Aorta (tissue), 5 donors: ENCODE results near the gene ZNF346. TPM values are rescaled to one million over a fixed set of nuclear protein-coding genes. Genes with fewer than 3 reads are reported as not detected.

Experiments
- ATAC-seq: fragments of 200-7000 bp; cut with Tn5 transposase; one replicate; pipeline ENCODE4 v1.9.1; 2022; ENCODE audit warnings: moderate library complexity; ENCODE audit not compliant: low FRiP score
- DNase-seq, 2 donors: peaks; one replicate each; pipeline ENCODE4 v3.0.0-alpha.2; 2020
- H3K27ac ChIP-seq, 2 donors: one replicate each; pipeline ENCODE4 v1.5.1; 2013; ENCODE audit warnings: low read length in 2 of 2, mild to moderate bottlenecking in 2 of 2, moderate library complexity in 2 of 2, control low read depth in 1 of 2, inconsistent platforms in 1 of 2, low read depth in 1 of 2
- H3K27me3 ChIP-seq, 2 donors: one replicate each; pipeline ENCODE4 v1.6.1; 2013; ENCODE audit warnings: control low read depth in 1 of 2, low read length in 1 of 2, mild to moderate bottlenecking in 1 of 2, moderate library complexity in 1 of 2; ENCODE audit not compliant: insufficient read depth in 2 of 2, control insufficient read depth in 1 of 2
- H3K36me3 ChIP-seq, 2 donors: one replicate each; pipeline ENCODE4 v1.6.1; 2013; ENCODE audit warnings: control low read depth in 1 of 2, low read length in 1 of 2, mild to moderate bottlenecking in 1 of 2; ENCODE audit not compliant: insufficient read depth in 2 of 2, control insufficient read depth in 1 of 2
- H3K4me1 ChIP-seq, 2 donors: one replicate each; pipeline ENCODE4 v1.6.1; 2013; ENCODE audit warnings: low read length in 2 of 2, control low read depth in 1 of 2, mild to moderate bottlenecking in 1 of 2, moderate library complexity in 1 of 2; ENCODE audit not compliant: insufficient read depth in 2 of 2, control insufficient read depth in 1 of 2
- H3K4me3 ChIP-seq, 2 donors: one replicate each; pipeline ENCODE4 v1.5.1; 2013; ENCODE audit warnings: low read length in 2 of 2, control low read depth in 1 of 2, mild to moderate bottlenecking in 1 of 2
- H3K9me3 ChIP-seq: one replicate; pipeline ENCODE4 v1.6.1; 2013; ENCODE audit warnings: mild to moderate bottlenecking, low read length; ENCODE audit not compliant: control insufficient read depth
- WGBS, 2 donors: extraction: QIAGEN DNeasy Blood & Tissue Kit; methylation state at CpG; one replicate each; pipeline ENCODE4 v1.1.7; 2013; 5-methylcytosine and 5-hydroxymethylcytosine counted together
- intact Hi-C, 2 donors: fragments of 100-400 bp; cut with DNase I; formaldehyde crosslinking; loops; one replicate each; pipeline versions ENCODE4 v1.14.2 to v1.15.0; 2022
- polyA plus RNA-seq, 2 donors: library from polyadenylated mRNA; stranded (reverse); fragments of 200-250 nt; gene quantifications; one replicate each; pipeline ENCODE4 v1.2.3, GENCODE V29; 2013
- total RNA-seq, 2 donors: library from RNA; stranded (reverse); fragmentation: NEBNext Ultra II Directional; extraction: Animal tissue kit (Norgen Biotek cat#: 25700); gene quantifications; one replicate each; pipeline ENCODE4 v1.2.1, GENCODE V29; 2021
- donor health status: healthy with polysubstance abuse.
- donor health status: Bipolar disorder and iron deficiency.
- donor health status: DM: no; HTN: no; CAD: no.
- donor health status: DM: no; HTN: no; CAD: no.
- donor health status: DM: yes; HTN: yes; CAD: no.

The ZNF346 gene
- total and polyA plus RNA-seq, 4 donors, result 2.1 to 25.7 (median 12.1) TPM

DNA sequence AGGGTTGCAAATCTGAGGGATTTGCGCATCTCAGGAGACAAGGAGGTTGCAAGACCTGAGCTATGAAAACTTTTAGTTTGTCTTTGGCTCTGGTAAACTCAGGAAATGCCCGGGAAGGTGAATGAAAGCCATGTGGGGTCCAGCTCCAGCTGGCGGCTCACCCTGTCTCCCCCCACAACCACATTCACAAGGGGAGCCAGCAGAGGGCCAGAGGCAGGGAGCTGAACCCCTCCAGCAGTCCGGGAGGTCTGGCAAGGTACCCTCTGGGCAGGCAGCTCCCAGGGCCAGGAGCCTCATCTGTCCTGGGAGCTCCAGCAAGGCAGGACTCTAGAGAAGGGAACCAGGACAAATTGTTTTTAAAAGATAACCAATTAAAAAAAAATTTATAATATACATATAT lies 61.7 kb downstream of the ZNF346 start:
- Histone ChIP-seq H3K27ac (no peak overlapping the region), H3K27me3 (no peaks in the 10 kb centered on the region), H3K4me1 (no peaks in the 10 kb centered on the region), H3K36me3 (no peaks in the 10 kb centered on the region), H3K9me3 (no peaks in the 10 kb centered on the region), H3K4me3 (no peak overlapping the region)
- no peak for ATAC-seq
- WGBS, 2 donors, result 36 to 40% methylated on average over 4 of the region's 4 CpGs
- intact Hi-C loops, result no loop called here
- no peak for DNase-seq

DNA sequence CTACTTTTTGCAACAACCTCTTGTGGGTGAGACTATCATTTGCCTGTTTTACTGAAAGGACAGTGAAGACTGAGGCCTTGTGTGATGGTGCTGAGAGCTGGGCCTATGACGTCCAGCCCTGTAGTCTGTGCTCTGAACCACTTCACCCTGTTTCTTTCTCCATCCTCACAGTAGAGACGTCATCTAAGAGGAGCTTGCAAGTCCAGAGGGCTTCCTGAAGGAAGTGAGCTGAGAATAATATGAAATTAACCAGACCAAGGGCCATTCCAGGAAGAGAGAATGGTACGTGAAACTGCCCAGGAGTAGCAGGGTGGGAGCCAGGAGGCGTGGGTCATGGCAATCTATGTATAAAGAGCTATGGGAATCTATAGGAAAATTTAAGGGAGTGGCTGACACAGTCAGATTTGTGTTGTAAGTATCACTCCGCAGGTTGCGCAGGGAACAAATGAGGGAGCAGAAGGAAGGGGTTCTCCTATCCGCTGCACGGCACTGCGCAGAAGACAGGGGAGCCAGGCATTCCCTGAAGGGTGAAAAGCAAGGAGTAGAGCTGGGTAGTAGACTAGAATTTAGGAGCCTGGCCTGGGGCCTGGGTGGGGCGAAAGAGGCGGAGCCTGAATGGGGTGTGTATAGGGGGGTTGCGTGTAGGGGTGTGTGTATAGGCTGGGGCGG lies 63.6 kb downstream of the ZNF346 start:
- H3K4me3 ChIP-seq, result no peak overlapping the region
- intact Hi-C loops, result no loop called here
- H3K4me1 ChIP-seq, result no peaks in the 10 kb centered on the region
- 45 to 47% methylated on average over 13 of the region's 13 CpGs for WGBS, 2 donors
- no peaks in the 10 kb centered on the region for H3K9me3 ChIP-seq
- DNase-seq (no peak), ATAC-seq (peak; percentile 8)
- no peak overlapping the region for H3K27ac ChIP-seq
- no peaks in the 10 kb centered on the region for H3K27me3 ChIP-seq
- no peaks in the 10 kb centered on the region for H3K36me3 ChIP-seq

DNA sequence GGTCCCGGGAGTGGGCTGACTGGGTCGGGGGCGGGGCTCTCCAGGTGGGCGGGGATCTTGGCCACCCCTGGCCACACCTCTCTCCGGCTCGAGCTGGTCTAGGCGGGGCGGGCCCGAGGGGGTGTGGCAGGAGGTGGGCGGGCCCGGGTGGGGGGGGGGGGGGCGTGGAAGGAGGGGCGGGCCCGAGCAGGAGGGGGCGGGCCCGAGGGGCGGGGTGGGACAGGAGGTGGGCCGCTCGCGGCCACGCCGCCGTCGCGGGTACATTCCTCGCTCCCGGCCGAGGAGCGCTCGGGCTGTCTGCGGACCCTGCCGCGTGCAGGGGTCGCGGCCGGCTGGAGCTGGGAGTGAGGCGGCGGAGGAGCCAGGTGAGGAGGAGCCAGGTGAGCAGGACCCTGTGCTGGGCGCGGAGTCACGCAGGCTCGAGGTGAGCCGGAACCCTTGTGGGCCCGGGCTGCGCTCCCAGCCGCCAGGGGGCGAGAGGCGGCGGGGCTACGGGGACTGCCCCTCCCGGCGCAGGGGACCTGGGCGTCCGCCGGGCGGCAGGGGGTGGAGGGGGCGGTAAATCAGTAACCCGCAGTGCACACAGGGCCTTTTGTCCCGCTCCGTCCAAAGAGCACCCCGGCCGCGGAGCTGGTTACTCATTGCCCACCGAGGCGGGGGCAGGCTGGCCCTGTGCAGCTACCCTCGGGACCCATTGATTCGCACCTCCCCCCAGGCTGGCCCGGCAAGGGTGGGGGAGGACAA lies 64.3 kb downstream of the ZNF346 start, which contains the start of gene FGFR4:
FGFR4 (plus strand) TSS at position 262 of the 744 bp plus-strand sequence. CDS start 2,688 bp downstream, outside the sequence.
- no peak within 1 kb of the TSS for H3K27ac ChIP-seq
- peak; percentile 25 for ATAC-seq
- DNase-seq, result peak in 1 of 2 donors; percentile 83

DNA sequence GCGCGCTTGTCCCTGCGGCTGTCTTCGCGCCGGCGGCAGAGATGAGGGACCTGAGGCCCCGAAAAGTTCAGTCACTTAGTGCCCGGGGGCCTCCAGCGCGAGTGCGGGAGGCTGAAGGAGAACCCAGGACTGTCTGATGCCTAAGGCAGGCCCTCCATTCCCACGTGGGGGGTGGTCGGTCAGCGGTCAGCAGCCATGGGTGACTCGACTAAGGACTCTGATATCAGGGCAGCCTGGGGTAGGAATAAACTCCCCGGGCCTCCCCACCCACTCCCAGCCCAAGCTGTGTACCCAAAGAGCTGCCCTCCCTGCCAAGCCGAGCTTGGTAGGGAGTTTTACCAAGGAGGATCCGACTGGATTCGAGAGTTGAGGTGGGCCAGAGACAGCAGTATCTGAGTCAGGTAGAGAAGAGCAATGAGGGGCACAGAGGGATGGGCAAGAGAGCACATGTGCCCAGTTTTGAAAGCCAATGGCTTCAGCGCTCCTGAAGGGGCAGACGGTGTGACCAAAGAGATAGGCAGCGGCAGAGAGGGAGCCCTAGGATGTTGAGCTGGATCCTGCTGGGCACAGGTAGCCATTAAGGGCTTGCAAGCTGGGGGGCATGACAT lies 65.0 kb downstream of the ZNF346 start:
- H3K27me3 ChIP-seq, result no peaks in the 10 kb centered on the region
- H3K4me1 ChIP-seq, result no peaks in the 10 kb centered on the region
- H3K4me3 ChIP-seq, result no peak overlapping the region
- DNase-seq (no peak), ATAC-seq (no peak)
- 23 to 24% methylated on average over 22 to 23 of the region's 23 CpGs for WGBS, 2 donors
- no peak overlapping the region for H3K27ac ChIP-seq
- intact Hi-C loops, result no loop called here
- no peaks in the 10 kb centered on the region for H3K36me3 ChIP-seq
- H3K9me3 ChIP-seq, result no peaks in the 10 kb centered on the region

More for the DNA sequence above, 64.3 kb downstream of the ZNF346 start, which contains the start of gene FGFR4:
- H3K27me3 ChIP-seq, result no peaks in the 10 kb centered on the region
- H3K4me3 ChIP-seq, result no peak within 1 kb of the TSS
- intact Hi-C loops, result no loop called here
- no peaks in the 10 kb centered on the region for H3K4me1 ChIP-seq
- H3K36me3 ChIP-seq, result no peaks in the 10 kb centered on the region
- WGBS, 2 donors, result 0 to 1% methylated on average over 45 to 67 of the region's 68 CpGs
- no peaks in the 10 kb centered on the region for H3K9me3 ChIP-seq

DNA sequence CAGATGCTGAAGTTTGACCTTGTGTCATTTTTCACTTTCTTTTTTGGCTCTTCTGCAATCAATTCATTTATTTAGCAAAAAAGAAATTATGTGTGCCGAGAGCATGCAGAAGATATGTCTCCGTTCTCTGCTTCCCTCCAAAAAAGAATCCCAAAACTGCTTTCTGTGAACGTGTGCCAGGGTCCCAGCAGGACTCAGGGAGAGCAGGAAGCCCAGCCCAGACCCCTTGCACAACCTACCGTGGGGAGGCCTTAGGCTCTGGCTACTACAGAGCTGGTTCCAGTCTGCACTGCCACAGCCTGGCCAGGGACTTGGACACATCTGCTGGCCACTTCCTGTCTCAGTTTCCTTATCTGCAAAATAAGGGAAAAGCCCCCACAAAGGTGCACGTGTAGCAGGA lies 66.6 kb downstream of the ZNF346 start:
- Histone ChIP-seq H3K4me1 (no peaks in the 10 kb centered on the region), H3K27ac (no peak overlapping the region), H3K27me3 (no peaks in the 10 kb centered on the region), H3K4me3 (no peak overlapping the region), H3K36me3 (no peaks in the 10 kb centered on the region), H3K9me3 (no peaks in the 10 kb centered on the region)
- WGBS, 2 donors, result 63 to 68% methylated on average over 5 of the region's 5 CpGs
- ATAC-seq, result no peak
- intact Hi-C loops, result no loop called here
- DNase-seq, result no peak

DNA sequence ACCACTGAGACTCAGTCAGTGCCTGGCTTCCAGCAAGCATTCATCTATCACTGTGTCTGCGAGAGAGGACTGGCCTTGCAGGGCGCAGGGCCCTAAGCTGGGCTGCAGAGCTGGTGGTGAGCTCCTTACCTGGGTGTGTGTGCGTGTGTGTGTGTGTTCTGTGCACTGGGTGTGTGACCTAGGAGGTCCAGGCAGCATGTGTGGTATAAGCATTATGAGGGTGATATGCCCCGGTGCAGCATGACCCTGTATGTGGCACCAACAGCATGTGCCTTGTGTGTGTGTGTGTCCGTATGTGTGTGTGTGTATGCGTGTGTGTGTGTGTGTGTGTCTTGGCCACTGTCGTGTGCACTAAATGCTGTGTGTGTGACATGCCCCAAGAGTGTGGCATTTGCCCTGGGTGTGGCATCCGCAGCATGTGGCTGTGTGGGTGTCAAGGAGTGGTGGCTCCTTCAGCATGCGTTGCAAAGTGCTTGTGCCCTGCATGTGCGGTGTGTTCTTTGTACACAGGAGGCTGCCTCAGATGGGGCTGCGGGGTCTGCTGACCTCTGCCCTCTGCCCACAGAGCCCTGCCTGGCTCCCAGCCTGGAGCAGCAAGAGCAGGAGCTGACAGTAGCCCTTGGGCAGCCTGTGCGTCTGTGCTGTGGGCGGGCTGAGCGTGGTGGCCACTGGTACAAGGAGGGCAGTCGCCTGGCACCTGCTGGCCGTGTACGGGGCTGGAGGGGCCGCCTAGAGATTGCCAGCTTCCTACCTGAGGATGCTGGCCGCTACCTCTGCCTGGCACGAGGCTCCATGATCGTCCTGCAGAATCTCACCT lies 67.5 kb downstream of the ZNF346 start:
- intact Hi-C loops, result no loop called here

DNA sequence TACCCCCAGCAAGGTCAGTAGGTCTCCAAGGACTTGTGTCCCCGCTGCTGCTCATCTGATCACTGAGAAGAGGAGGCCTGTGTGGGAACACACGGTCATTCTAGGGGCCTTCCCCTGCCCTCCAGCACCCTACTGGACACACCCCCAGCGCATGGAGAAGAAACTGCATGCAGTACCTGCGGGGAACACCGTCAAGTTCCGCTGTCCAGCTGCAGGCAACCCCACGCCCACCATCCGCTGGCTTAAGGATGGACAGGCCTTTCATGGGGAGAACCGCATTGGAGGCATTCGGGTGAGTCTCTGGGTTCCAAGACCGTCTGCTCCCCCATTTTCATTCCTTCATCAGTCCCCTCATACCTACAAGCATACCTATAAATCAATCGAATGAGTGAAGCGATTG lies 68.3 kb downstream of the ZNF346 start:
- intact Hi-C loops, result no loop called here
- Histone ChIP-seq H3K9me3 (no peaks in the 10 kb centered on the region), H3K27me3 (no peaks in the 10 kb centered on the region), H3K4me3 (no peak overlapping the region), H3K27ac (no peak overlapping the region), H3K36me3 (no peaks in the 10 kb centered on the region), H3K4me1 (no peaks in the 10 kb centered on the region)
- no peak for ATAC-seq
- 93 to 94% methylated on average over 13 of the region's 13 CpGs for WGBS, 2 donors
- DNase-seq, result no peak

More for the DNA sequence above, 67.5 kb downstream of the ZNF346 start:
- H3K27me3 ChIP-seq, result no peaks in the 10 kb centered on the region
- no peak overlapping the region for H3K4me3 ChIP-seq
- WGBS, 2 donors, result 84 to 85% methylated on average over 21 of the region's 21 CpGs
- H3K36me3 ChIP-seq, result no peaks in the 10 kb centered on the region
- H3K9me3 ChIP-seq, result no peaks in the 10 kb centered on the region
- no peak overlapping the region for H3K27ac ChIP-seq
- ATAC-seq, result no peak
- no peak for DNase-seq
- H3K4me1 ChIP-seq, result no peaks in the 10 kb centered on the region

DNA sequence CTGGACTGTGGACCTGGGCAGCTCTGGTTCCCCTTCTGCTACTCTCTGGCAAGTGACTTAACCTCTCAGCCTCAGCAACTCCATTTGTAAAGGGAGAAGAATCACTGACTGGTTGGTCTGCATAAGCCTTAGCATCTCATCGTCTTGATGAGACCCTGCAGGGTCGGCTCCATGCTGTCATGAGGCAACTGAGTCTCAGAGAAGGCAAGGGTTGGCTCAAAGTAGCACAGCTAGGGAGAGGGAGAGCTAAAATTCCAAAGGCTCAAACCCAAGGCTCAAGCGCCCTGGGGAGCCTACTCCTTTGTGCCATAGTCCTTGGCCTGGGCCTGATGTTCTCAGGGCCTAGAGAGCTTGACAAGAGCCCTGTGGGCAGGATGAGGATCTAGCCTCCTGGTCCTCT lies 68.7 kb downstream of the ZNF346 start:
- Histone ChIP-seq H3K4me1 (no peaks in the 10 kb centered on the region), H3K36me3 (no peaks in the 10 kb centered on the region), H3K4me3 (no peak overlapping the region), H3K9me3 (no peaks in the 10 kb centered on the region), H3K27ac (no peak overlapping the region), H3K27me3 (no peaks in the 10 kb centered on the region)
- DNase-seq, result no peak
- intact Hi-C loops, result no loop called here
- ATAC-seq, result no peak
- 88 to 89% methylated on average over 3 of the region's 3 CpGs for WGBS, 2 donors
